Measurements from ENCODE around the gene SOBP. TPM values are rescaled to one million over a fixed set of nuclear protein-coding genes. Genes with fewer than 3 reads are reported as not detected.

Gene SOBP
- total RNA-seq, 1 donor from 2014 or later = 13.3 TPM

GRCh38 chr6:107590378-107590777, 100.5 kb downstream of the SOBP start:
- DNase-seq (ENCODE audit: extremely low spot score in 2 of 2) = no peak
- no peak overlapping the region for H3K27ac ChIP-seq
- intact Hi-C loops (cut with DNase I) = no loop called here
- H3K36me3 ChIP-seq = no peaks in the 10 kb centered on the region
- H3K4me3 ChIP-seq = no peak overlapping the region
- TF ChIP-seq CTCF (IDR thresholded peaks at IDR 0.05) (no peak), POLR2A (IDR thresholded peaks at IDR 0.05) (no peak), POLR2AphosphoS5 (IDR thresholded peaks at IDR 0.05; ENCODE audit: insufficient read depth in 1 of 2, low read depth in 1 of 2) (no peak)
- H3K27me3 ChIP-seq = no peaks in the 10 kb centered on the region
- no peaks in the 10 kb centered on the region for H3K4me1 ChIP-seq
- no peaks in the 10 kb centered on the region for H3K9me3 ChIP-seq

GRCh38 chr6:107591346-107591745, 101.4 kb downstream of the SOBP start:
- intact Hi-C loops (cut with DNase I) = no loop called here

GRCh38 chr6:107592806-107593205, 102.9 kb downstream of the SOBP start:
- no peak for DNase-seq (ENCODE audit: extremely low spot score in 2 of 2)
- intact Hi-C loops (cut with DNase I) = no loop called here
- Histone ChIP-seq H3K4me1 (no peaks in the 10 kb centered on the region), H3K4me3 (no peak overlapping the region), H3K36me3 (no peaks in the 10 kb centered on the region), H3K27me3 (no peaks in the 10 kb centered on the region), H3K27ac (no peak overlapping the region), H3K9me3 (no peaks in the 10 kb centered on the region)
- TF ChIP-seq POLR2AphosphoS5 (IDR thresholded peaks at IDR 0.05; ENCODE audit: insufficient read depth in 1 of 2, low read depth in 1 of 2) (no peak), CTCF (IDR thresholded peaks at IDR 0.05) (no peak), POLR2A (IDR thresholded peaks at IDR 0.05) (no peak)

More at GRCh38 chr6:107591346-107591745, 101.4 kb downstream of the SOBP start:
- Histone ChIP-seq H3K27me3 (no peaks in the 10 kb centered on the region), H3K36me3 (no peaks in the 10 kb centered on the region), H3K9me3 (no peaks in the 10 kb centered on the region), H3K27ac (no peak overlapping the region), H3K4me1 (no peaks in the 10 kb centered on the region), H3K4me3 (no peak overlapping the region)
- no peak for TF ChIP-seq POLR2AphosphoS5 (IDR thresholded peaks at IDR 0.05; ENCODE audit: insufficient read depth in 1 of 2, low read depth in 1 of 2)
- no peak for TF ChIP-seq CTCF (IDR thresholded peaks at IDR 0.05)
- no peak for TF ChIP-seq POLR2A (IDR thresholded peaks at IDR 0.05)
- DNase-seq (ENCODE audit: extremely low spot score in 2 of 2) = no peak

- TF ChIP-seq POLR2AphosphoS5 (IDR thresholded peaks at IDR 0.05; ENCODE audit: insufficient read depth in 1 of 2, low read depth in 1 of 2) = no peak
- TF ChIP-seq POLR2A (IDR thresholded peaks at IDR 0.05) = no peak
- no peak for TF ChIP-seq CTCF (IDR thresholded peaks at IDR 0.05)
- Histone ChIP-seq H3K27ac (no peak overlapping the region), H3K4me1 (no peaks in the 10 kb centered on the region), H3K9me3 (no peaks in the 10 kb centered on the region), H3K27me3 (no peaks in the 10 kb centered on the region), H3K36me3 (no peaks in the 10 kb centered on the region), H3K4me3 (no peak overlapping the region)
- peak in 1 of 2 donors; percentile 62 for DNase-seq (ENCODE audit: extremely low spot score in 2 of 2)
- intact Hi-C loops (cut with DNase I) = no loop called here
Observed at GRCh38 chr6:107594736-107595135, 104.8 kb downstream of the SOBP start.

- TF ChIP-seq POLR2AphosphoS5 (IDR thresholded peaks at IDR 0.05; ENCODE audit: insufficient read depth in 1 of 2, low read depth in 1 of 2) = no peak
- TF ChIP-seq POLR2A (IDR thresholded peaks at IDR 0.05) = no peak
- no peak for TF ChIP-seq CTCF (IDR thresholded peaks at IDR 0.05)
- Histone ChIP-seq H3K27me3 (no peaks in the 10 kb centered on the region), H3K4me1 (no peaks in the 10 kb centered on the region), H3K36me3 (no peaks in the 10 kb centered on the region), H3K27ac (no peak overlapping the region), H3K9me3 (no peaks in the 10 kb centered on the region), H3K4me3 (no peak overlapping the region)
- no peak for DNase-seq (ENCODE audit: extremely low spot score in 2 of 2)
- intact Hi-C loops (cut with DNase I) = no loop called here
Observed at GRCh38 chr6:107598091-107598490, 108.2 kb downstream of the SOBP start.

Measured in vagina (tissue), 2 donors.